DOHH2 (cell line): ENCODE measurements around the gene AMIGO3.
"Not testable (repeated sequence)": the region's sequence is repeated elsewhere in the genome, so short reads cannot be mapped to it uniquely, and the experiment has no call there.

Source experiments
- H3F3A ChIP-seq: fragments of 200-600 bp; sonication (generic), shearing (Covaris generic); 2 replicates; pipeline ENCODE4 v1.6.0; 2016; ENCODE audit warnings: antibody characterized with exemption, mild to moderate bottlenecking; ENCODE audit not compliant: control insufficient read depth, insufficient read depth
- H3K27ac ChIP-seq: fragments of 200-600 bp; sonication (generic); 2 replicates; pipeline ENCODE4 v1.5.1; 2014; ENCODE audit warnings: low read depth, mild to moderate bottlenecking, low read length, moderate library complexity
- H3K27me3 ChIP-seq: fragments of 200-600 bp; sonication (generic); 2 replicates; pipeline ENCODE4 v1.6.1; 2014; ENCODE audit warnings: mild to moderate bottlenecking, low read length, mixed read lengths; ENCODE audit not compliant: control insufficient read depth
- H3K36me3 ChIP-seq: fragments of 200-600 bp; sonication (generic); 2 replicates; pipeline ENCODE4 v1.6.1; 2014; ENCODE audit warnings: mild to moderate bottlenecking, low read length, moderate library complexity, mixed read lengths; ENCODE audit not compliant: control insufficient read depth
- H3K4me1 ChIP-seq: fragments of 200-600 bp; sonication (generic); 2 replicates; pipeline ENCODE4 v1.6.1; 2014; ENCODE audit warnings: mild to moderate bottlenecking, low read length, mixed read lengths; ENCODE audit not compliant: control insufficient read depth
- H3K4me2 ChIP-seq: fragments of 200-600 bp; sonication (generic); 2 replicates; pipeline ENCODE4 v1.6.0; 2014; ENCODE audit warnings: mild to moderate bottlenecking, low read length, moderate library complexity
- H3K4me3 ChIP-seq: fragments of 200-600 bp; sonication (generic); 2 replicates; pipeline ENCODE4 v1.5.1; 2014; ENCODE audit warnings: mild to moderate bottlenecking, low read length, mixed read lengths
- H3K79me2 ChIP-seq: fragments of 200-600 bp; sonication (generic); 2 replicates; pipeline ENCODE4 v1.6.1; 2014; ENCODE audit warnings: mild to moderate bottlenecking, low read length, mixed read lengths; ENCODE audit not compliant: control insufficient read depth
- H3K9me2 ChIP-seq: fragments of 200-600 bp; sonication (generic); replicated peaks from 2 replicates; pipeline ENCODE4 v1.6.1; 2014; ENCODE audit warnings: mild to moderate bottlenecking, low read length, mixed read lengths; ENCODE audit not compliant: control insufficient read depth
- H3K9me3 ChIP-seq: fragments of 200-600 bp; sonication (generic); 2 replicates; pipeline ENCODE4 v1.6.1; 2014; ENCODE audit warnings: antibody characterized with exemption, low read length, mixed read lengths; ENCODE audit not compliant: control insufficient read depth, insufficient read depth
- H4K20me1 ChIP-seq: fragments of 200-600 bp; sonication (generic); 2 replicates; pipeline ENCODE4 v1.6.0; 2014; ENCODE audit warnings: low read depth, mild to moderate bottlenecking, antibody characterized with exemption, low read length, moderate library complexity; ENCODE audit not compliant: control insufficient read depth, insufficient read depth
- CTCF ChIP-seq: fragments of 200-600 bp; sonication (generic); IDR thresholded peaks from one replicate; pipeline ENCODE4 v1.5.1; 2014; ENCODE audit warnings: antibody characterized with exemption, mild to moderate bottlenecking, low read depth, low read length; ENCODE audit not compliant: poor library complexity, severe bottlenecking
- EZH2phosphoT487 ChIP-seq: fragments of 200-600 bp; sonication (generic); IDR thresholded peaks from 2 replicates; pipeline ENCODE4 v1.6.1; 2017; ENCODE audit warnings: borderline replicate concordance, mild to moderate bottlenecking, antibody characterized with exemption, low read length, moderate library complexity, mixed read lengths

AMIGO3 gene

GRCh38 chr3:49685103-49685502 lies 34.4 kb downstream of the AMIGO3 start:
- H3K79me2 ChIP-seq, H3K9me2 ChIP-seq, H3K27me3 ChIP-seq, H3K4me2 ChIP-seq, H3K27ac ChIP-seq, H3K4me3 ChIP-seq, H3K4me1 ChIP-seq, H3K9me3 ChIP-seq, H4K20me1 ChIP-seq, H3F3A ChIP-seq: not testable (repeated sequence)
- H3K36me3 ChIP-seq: peaks cover 40% of the 10 kb centered on the region

- H3K79me2 ChIP-seq, H4K20me1 ChIP-seq, H3K4me2 ChIP-seq, H3K9me3 ChIP-seq, H3K27ac ChIP-seq, H3K9me2 ChIP-seq, H3K27me3 ChIP-seq, H3F3A ChIP-seq, H3K4me1 ChIP-seq, H3K4me3 ChIP-seq: not testable (repeated sequence)
- H3K36me3 ChIP-seq: peaks cover 43% of the 10 kb centered on the region
Measured at GRCh38 chr3:49684453-49684852, 35.0 kb downstream of the AMIGO3 start.

GRCh38 chr3:49683162-49683561 lies 36.3 kb downstream of the AMIGO3 start:
- H3K79me2 ChIP-seq: no peaks in the 10 kb centered on the region
- TF ChIP-seq CTCF: no peak
- TF ChIP-seq EZH2phosphoT487: no peak
- no peaks in the 10 kb centered on the region for H3K9me3 ChIP-seq
- peaks cover 55% of the 10 kb centered on the region for H3K36me3 ChIP-seq
- no peaks in the 10 kb centered on the region for H3F3A ChIP-seq
- no peaks in the 10 kb centered on the region for H3K9me2 ChIP-seq
- no peak overlapping the region for H3K27ac ChIP-seq
- H3K27me3 ChIP-seq: no peaks in the 10 kb centered on the region
- H3K4me2 ChIP-seq: no peak overlapping the region
- H3K4me3 ChIP-seq: no peak overlapping the region
- H4K20me1 ChIP-seq: no peaks in the 10 kb centered on the region
- no peaks in the 10 kb centered on the region for H3K4me1 ChIP-seq

- H3K4me2 ChIP-seq: no peak overlapping the region
- no peaks in the 10 kb centered on the region for H3F3A ChIP-seq
- H3K27ac ChIP-seq: no peak overlapping the region
- 0 out of 2 replicates have a peak, but pooled peaks cover 3% of the 10 kb centered on the region for H4K20me1 ChIP-seq
- no peaks in the 10 kb centered on the region for H3K4me1 ChIP-seq
- no peak overlapping the region for H3K4me3 ChIP-seq
- no peaks in the 10 kb centered on the region for H3K27me3 ChIP-seq
- H3K9me3 ChIP-seq: no peaks in the 10 kb centered on the region
- peaks cover 71% of the 10 kb centered on the region for H3K36me3 ChIP-seq
- H3K9me2 ChIP-seq: no peaks in the 10 kb centered on the region
- no peaks in the 10 kb centered on the region for H3K79me2 ChIP-seq
- TF ChIP-seq EZH2phosphoT487 (no peak), CTCF (no peak)
Measured at GRCh38 chr3:49681543-49681942, 37.9 kb downstream of the AMIGO3 start.
